Measurements from ENCODE around the gene MT1A.

DNA sequence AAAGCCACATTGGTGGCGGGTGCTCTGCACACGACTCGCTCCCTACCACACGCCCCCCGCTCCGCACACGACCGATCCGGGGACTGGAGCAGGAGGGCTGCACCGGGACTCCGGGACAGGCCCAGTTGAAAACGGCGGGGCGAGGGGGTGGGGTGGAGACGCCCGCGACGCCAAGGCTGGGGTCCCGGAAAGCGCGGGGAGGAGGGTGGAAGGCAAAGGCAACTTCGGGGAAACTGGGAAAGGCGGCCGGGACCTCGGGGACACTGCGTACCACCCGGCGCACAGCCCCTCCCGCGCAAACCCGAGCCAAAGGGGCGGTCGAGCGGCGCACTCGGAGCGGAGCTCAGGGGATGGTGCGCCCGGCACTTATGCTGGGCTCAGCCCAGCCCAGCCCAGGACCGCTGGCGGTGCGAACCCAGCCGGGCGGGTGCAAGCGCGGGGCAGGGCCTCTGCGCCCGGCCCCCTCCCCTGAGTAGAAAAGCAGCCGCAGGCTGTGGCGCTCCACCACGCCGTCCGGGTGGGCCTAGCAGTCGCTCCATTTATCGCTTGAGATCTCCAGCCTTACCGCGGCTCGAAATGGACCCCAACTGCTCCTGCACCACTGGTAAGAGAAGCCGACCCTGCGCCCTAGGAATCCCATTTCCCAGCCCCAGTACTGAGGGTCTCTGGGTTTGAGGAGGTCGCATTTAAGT is 6.2 kb upstream of the MT1A start, which contains the start of gene MT1M:
- no peak for TF ChIP-seq CTCF (IDR thresholded peaks at IDR 0.05 in 2 of 3, conservative IDR thresholded peaks at IDR 0.05 in 1 of 3; ENCODE audit: control insufficient read depth in 2 of 3, extremely low read depth in 1 of 3, insufficient read depth in 1 of 3, low read depth in 3 of 3, low read length in 3 of 3)
- no peak for TF ChIP-seq EP300 (IDR thresholded peaks at IDR 0.05; ENCODE audit: borderline replicate concordance in 1 of 2, control insufficient read depth in 1 of 2, low read depth in 2 of 2, low read length in 2 of 2)
- TF ChIP-seq PML (IDR thresholded peaks at IDR 0.05; ENCODE audit: low read length), result no peak
- TF ChIP-seq TBL1XR1 (IDR thresholded peaks at IDR 0.05; ENCODE audit: low read depth, low read length), result no peak
- no peak for TF ChIP-seq POLR2AphosphoS5 (IDR thresholded peaks at IDR 0.05; ENCODE audit: low read length)
- no peak for TF ChIP-seq SIX5 (IDR thresholded peaks at IDR 0.05; ENCODE audit: low read depth, low read length, severe bottlenecking)
- no peak for TF ChIP-seq FOXM1 (IDR thresholded peaks at IDR 0.05; ENCODE audit: low read depth, low read length)
- TF ChIP-seq ZNF24 (IDR thresholded peaks at IDR 0.05), result no peak
- no peak for TF ChIP-seq POLR2A (IDR thresholded peaks at IDR 0.05; ENCODE audit: low read depth, low read length)
- TF ChIP-seq POLR2AphosphoS2 (IDR thresholded peaks at IDR 0.05; ENCODE audit: low read depth, low read length), result no peak
- TF ChIP-seq ZZZ3 (IDR thresholded peaks at IDR 0.05; ENCODE audit: control insufficient read depth, insufficient read length, low read depth), result no peak
- TF ChIP-seq JUND (IDR thresholded peaks at IDR 0.05; ENCODE audit: low read depth, low read length), result no peak

Measured in GM12878 (cell line).